Stimulated activated CD8-positive, alpha-beta memory T cell treated with anti-CD3 and anti-CD28 coated beads, Interleukin-15, amount 100 ng/mL, for 1 hour (primary cell): ENCODE results near the gene GJA5.
"Not testable (repeated sequence)": the region's sequence is repeated elsewhere in the genome, so short reads cannot be mapped to it uniquely, and the experiment has no call there.

ENCODE experiments used
- DNase-seq: peaks from one replicate; pipeline ENCODE4 v3.0.0-alpha.2; 2020; ENCODE audit warnings: low read depth

GJA5 gene

DNA sequence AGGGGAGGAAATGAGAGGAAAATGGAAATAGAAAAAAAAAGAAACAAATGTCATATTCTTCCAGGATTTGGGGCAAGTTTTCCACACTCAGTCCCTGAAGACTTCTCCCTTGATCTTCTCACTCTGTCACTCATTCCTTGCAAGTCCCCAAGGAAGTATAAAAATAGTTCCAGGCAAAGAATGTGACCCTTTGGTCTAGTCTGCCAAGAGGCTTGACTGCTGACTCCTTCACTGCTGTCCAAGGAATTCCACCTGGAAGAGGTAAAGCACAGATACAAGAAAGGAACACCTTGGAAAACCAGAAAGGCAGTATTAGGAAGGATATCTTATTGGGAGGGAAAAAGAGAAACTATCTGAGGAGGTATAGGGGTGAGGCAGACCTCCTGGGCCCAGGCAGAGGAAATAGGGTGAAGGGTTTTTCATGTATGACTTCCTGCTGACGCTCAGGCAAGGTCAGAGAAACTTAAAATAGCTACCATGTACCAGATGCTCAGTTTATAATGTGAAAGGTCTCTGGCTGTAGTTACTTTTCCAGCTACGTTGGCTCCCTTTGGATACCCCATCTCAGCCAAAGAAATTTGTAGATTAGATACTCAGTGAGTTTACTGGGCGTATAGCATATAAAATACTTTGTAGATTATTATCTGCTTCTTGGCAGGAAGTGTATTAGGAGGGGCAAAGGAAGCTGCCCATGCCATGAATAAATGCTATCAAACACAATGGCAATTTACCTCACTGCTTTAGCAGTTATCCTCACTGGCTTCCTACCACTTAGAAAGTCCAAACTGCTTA, 2.0 kb upstream of the GJA5 start:
- DNase-seq: no peak

DNA sequence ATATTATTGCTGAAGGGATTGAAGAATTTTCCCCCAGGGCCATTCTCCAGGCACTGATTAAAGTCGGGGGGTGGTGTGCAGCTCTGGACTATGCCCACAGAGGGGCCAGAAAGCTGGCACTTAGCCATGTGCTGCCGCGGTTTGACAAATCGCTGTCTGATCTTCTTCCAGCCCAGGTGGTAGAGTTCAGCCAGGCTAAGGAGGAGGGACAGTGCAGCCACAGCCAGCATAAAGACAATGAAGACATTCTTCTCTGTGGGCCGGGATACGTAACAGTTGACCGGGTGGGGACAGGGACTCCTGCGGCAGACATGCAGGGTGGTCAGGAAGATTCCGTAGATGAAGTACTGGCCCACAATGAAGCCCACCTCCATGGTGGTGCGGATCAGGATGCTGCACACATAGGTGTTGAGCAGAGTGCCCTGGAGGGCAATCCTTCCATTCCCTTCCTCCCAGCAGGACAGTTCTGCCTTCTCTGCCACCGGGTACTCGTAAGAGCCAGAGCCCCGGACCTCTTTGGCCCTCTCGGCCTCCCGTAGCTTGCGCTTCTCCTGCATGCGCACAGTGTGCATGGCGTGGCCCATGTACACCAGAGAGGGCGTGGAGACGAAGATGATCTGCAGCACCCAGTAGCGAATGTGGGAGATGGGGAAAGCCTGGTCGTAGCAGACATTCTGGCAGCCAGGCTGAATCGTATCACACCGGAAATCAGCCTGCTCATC, 1.9 kb downstream of the GJA5 start:
- no peak for DNase-seq

DNA sequence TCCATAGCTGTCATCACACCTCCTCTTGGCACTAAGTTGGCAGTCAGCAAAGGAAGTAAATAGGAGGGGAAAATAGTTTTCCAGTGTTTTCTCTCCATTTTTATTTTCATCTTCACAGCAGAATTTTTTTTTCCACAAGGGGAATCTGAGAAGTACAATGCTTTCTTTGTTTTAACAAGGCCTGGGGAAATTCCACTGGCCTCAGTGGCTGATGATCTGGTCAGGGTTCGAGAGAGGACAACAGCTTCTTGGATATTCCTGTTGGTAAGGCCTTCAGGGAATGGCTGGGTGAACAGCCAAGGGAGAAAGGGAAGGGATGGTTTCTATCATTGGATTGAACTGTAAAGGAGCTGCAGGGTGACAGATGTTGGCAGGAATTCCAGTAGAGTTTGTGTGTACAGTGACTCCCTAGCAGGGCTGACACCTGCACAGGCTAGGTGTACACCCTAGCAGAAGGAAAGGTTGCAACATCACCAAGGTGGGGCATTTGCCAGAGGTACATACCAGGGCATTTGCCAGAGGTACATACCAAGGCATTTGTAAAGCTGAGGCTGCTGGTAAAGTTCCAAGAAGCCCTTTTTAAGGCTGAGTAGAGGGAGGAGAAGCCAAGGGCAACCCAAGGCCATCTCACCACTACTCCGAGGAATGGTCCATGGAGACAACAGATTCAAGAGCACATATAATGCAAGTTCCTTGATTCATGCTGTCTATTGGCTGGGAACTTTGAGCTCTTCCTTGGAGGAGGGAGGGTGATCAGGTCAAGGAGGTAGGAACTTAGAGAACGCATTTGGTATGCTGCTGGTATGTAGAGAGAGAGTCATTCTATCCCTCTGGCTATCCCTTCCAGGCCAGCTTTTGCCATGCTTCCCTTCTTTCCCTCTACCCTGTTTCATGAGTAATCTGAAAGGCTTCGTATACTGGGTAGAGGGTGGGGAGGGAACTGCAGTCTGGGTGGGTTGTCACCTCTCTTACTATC, 3.1 kb downstream of the GJA5 start:
- no peak for DNase-seq

DNA sequence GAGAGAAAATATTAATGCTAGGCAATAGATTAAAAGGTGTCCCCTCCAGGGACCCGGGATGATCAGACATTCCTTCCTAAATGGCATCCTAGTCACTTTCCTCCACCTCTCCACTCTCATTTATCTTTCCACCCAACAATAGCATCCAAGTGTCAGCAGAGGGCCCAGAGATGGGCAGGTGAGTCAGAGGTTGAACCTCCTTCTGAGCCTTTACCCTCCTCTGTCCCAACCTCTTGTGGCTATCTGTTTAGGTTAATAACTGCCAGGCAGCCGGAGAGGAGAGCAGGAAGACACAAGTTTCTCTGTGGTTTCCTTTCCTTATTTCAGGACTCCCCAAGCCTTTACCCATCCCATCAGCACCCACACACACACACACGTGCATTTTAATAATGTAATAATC, 4.1 kb downstream of the GJA5 start:
- DNase-seq: no peak

DNA sequence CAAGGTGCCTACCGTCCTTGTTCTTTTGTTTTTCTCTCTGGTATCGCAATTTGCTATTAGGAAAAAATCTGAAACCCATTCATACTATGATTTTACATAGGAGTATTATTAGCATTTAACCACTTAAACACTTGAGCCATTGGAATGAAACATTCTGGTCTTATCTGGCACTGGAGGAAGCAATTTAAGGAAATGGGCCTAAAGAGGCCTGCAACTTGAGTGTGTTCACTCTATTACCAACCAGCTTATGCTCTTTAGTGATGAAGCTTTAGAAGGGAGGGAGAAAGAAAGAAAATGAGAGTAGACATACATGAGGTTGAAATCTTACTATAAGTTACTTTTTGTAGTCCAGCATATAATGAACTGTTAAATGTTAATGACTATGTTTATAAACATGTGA, 5.7 kb downstream of the GJA5 start:
- no peak for DNase-seq

DNA sequence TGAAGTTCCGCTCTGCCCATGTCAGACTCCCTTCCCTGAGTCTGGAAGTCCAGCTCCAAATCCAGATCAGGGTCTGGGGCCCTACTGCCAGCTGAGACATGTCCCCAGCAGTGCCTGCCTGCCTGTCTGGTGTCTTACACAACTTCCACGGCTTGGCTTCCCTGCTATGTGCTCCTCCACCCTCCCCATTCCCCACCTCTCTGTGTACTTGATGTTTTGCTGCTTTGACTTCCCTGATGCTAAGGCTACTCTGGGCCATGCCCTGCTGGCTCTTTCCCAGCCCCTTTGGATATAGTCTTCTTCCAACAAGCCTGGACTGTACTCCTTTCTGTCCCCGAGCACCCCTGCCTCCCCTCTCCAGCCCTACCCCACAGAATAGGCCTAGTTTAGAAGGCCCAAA, 7.3 kb downstream of the GJA5 start:
- DNase-seq: no peak

DNA sequence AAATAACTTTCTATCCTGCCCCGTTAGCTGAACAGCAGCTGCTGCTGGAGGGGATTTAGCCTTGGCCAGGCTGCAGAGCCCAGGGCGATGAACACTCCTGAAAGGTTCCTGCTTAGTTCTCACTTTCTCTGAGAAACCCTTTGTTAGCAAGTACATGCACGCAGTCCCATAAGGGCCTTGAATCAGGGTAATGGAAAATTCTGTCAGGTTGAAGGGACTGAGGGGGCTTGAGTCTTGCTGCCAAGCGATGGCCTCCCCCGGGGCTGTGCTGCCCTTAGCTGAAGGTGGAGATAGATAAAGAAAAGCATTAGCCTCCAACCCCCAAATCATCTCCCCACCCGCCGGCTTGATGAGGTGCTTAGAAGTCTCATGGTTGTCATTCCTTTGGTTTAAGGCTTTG, 7.9 kb downstream of the GJA5 start:
- no peak for DNase-seq

DNA sequence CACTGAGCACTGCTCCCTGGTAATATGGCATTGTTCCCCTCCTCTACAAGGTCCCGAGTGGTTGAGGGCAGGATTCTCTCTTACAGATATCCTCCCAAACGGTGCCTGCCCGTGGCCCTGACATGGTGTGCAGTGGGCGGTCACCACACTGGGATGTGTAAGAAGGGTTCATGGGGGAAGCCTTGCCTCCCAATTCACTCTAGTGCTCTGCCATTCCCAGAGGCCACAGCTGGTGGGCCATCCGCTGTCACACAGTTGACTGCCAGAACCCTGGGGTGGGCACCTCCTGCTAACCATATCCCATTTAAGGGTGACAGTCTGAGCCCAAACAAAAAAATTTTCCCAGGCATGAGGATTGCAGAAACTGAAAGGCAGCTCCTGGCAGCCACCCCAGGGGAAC, 9.1 kb downstream of the GJA5 start:
- no peak for DNase-seq

DNA sequence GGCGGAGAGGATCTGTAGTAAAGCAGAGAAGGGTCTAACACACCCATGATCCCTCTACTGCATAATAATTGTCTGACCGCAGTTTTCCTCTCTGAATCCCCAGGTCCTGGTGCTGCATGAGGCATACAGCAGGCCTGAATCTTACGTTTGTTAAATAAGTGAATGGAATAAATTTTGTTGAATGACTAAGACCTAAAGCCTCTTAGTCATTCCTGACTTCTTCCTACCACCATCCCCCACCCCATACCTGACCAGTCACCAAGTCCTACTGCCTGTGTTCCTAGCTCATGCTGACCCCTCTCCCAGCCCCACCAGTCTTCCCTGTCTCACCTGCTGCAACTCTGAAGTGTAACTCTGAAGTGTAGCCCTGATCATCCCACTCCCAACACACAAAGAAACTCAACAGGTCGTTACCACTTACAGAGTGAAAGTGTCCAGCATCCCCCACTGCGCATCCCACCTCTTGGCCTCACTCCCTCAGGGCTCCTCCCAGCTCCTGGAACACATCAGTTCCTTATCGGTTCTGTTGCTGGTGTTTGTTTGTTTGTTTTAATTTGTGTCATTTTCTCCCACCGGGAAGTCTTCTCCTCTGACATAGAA, 9.7 kb downstream of the GJA5 start:
- no peak for DNase-seq

DNA sequence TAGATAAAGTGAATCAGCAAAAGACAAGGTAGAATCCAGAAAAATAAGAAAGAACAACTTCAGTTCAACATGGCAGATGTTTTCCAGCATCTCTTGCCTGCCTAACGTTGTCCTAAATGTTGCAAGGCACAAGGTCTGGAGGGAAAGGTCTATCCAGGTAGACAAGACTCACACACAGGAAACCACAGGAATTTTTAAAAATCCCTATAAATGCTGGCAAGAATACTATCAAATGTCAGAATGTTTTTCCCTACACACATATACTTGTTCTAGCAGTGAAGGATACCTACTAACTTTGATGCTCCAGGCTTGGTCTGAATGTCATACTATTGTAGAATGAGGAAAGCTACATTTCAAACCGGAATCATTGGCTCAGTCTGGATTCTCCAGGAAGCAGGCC, 10.6 kb downstream of the GJA5 start:
- no peak for DNase-seq

DNA sequence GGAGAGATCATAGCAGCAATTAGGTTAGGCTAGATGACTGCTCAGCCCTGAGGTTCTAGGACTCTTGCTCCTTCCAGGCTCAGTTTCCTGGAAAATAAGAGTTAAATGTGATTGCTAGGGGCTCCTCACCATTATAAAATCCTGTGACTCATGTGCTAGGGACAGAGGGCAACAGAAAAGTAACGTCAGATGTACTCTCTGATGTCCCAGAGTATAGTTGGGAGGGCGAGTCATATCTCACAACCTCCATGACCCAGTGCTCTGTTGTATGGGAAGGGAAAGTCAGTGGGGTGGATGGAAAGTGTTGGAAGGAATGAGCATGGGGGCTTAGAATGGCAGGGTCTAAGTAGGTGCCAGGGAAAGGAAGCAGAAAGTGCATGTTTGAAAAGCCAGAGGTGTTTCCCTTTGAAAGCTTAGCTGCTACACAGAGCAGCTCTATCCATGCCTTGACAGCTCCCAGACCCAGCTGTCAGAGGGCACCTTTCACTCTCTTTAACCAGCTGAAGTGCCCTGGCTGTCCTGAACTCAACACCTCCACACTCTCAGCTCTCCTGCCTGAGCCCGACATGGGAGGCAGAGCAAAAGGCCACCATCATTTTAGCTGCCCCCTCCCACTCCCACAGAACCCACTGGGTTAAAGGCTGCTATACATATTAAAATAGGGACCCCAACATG, 11.6 kb downstream of the GJA5 start:
- no peak for DNase-seq

DNA sequence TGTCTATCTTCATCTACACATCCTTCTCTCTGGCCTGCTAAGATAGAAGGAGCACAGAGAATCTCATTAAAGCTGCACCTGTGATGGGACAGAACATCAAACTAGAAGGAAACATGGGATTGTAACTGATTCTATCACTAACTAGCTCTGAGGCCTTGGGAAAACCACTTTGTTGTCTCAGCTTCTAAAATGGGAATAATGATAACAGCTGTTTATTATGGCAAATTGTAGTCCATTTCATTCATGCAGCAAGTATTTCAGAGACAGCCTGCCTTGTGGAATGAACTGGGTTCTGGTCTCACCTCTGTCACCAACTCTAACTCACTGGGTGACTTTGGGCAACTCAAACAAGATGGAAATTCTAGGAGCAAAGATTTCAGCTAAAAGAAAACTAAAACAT, 12.4 kb downstream of the GJA5 start:
- DNase-seq: no peak

DNA sequence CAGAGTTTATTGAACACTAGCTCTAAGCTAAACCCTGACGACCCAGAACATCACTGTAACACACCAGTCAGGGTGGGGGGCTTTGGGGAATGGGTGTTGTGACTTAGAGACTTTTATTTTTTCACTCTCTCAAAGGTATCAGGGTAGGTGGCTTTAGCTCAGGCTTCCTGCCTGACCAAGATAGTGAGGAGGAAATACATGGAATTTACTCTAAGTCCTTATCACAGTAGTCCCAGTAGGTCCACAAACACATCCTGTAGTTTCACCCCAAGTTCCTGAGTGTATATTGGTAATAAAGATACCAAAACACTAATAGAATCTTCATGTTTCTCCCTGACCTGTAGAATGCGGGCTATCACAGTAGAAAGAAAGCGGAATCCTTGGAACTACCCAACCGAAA, 15.1 kb downstream of the GJA5 start:
- no peak for DNase-seq

DNA sequence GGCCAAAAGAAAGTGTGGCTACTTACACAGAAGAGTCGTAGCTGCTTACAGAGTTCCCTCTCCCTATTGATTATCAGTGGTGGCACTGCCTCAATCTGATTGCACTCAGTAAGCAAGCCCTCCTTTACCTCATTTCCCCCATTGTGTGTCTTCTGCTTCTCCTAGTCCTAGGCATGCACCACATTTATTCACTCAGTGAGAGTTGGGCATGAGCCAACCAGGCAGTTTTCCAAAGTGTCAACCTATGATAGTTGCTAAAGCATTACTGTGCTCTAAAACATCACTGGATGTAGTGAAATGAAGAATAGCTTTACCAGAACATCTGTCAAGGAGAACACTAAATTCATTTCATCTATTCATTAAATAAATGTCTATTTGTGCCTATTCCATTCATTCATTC, 19.3 kb downstream of the GJA5 start:
- no peak for DNase-seq

DNA sequence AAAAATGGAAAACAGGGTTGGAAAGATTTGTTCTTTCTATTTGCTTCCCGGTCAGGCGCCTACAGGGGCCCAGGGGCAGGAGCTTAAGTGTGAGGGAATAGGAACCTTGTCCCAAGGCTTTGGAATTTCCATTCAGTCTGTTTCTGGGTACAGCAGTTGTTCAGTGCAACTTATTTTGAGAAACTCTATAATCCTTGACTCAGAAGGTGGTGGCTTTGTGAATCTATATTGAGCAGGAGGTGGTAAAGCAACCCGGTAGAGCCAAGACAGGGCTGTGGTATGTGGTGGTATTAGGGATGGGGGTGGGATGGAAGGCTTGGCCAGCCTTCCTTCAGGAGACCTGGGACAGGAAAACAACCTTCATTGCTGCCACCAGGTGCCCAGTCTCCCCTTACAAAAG, 20.0 kb downstream of the GJA5 start:
- DNase-seq: no peak

DNA sequence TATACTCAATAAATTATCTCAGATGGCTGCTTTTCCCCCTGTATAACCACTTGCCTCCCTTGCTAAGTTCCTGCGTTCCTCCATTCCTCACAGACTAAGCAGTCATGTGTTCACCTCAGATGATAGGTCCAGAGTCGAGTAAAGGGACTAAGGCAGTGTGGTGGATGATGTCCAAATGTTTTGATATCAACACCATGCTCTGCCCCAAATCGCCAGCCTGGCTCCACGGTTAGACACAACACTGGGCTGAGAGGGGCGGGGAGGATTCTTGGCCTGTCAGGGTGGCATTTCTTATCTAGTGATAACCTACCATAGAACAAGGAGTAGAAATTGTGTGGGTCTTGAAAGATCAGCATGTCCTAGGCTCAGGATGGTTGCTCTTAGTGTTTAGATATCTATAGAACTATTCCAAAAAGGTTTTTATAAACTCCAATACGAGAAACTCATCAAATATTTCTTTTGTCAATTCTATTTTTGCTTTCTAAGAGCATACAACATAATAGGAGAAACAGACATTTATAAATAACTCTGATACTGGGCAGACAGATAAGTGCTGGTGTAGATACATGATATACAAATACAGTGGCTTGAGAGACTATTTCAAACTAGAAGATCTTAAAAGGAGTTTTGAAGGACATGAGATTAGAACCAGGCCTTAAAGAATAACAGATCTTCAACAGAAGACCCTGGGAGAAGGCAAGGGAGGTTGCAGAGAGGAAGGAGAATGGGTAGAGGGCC, 21.5 kb downstream of the GJA5 start:
- DNase-seq: no peak

DNA sequence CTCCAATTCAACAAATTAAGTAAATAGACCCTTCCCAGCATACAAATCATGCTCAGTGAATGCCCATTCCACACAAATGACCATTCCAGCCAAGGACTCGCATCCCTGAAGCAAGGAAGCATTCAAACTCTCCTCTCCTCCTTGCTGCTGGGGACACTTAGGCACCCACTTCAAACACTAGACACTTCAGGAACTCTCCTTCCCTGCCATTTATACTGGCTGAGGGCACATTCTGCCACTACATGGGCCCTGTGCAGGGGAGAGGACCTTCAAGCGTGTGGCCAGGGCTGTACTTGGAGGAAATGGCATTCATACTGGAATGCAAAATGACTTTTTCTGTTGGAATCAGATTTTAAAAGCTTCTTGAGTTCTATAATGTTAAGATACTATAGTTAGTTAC, 22.3 kb downstream of the GJA5 start:
- no peak for DNase-seq

DNA sequence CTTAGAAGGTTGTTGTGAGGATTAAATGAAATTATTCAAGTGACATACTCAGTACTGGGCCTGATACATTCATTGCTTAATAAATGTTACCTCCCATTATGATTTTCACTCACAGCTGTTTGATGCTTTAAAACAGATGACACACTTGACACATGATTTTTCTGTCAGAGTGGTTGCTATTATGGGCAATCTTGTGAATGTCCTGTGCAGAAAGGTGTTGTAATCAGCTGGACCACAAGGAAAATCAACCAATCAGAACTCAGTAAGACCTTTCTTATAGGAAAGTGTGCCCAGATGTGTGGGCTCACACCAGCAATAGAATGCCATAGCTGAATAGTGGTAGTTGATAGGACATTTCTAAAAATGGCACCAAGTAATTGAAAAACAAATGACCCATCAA, 23.5 kb downstream of the GJA5 start:
- DNase-seq: no peak

DNA sequence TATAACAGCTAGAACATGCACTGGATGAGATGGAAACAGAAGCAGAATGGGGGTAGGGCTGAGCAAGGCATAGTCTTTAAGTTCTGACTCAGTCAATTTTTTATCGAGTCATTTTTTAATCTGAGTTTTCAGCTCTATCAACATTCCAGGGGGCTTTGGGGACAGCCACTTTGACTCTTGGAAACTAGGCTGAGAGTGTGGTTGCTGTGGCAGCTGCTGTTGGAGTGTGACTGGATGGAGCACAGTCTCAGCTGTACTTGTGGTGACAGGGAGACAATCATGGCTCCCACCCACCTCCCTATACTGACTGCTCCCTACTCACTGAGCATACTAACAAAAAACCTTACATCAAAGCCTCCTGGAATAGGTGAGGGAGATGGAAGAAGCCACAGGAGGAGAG, 25.0 kb downstream of the GJA5 start:
- DNase-seq: no peak

DNA sequence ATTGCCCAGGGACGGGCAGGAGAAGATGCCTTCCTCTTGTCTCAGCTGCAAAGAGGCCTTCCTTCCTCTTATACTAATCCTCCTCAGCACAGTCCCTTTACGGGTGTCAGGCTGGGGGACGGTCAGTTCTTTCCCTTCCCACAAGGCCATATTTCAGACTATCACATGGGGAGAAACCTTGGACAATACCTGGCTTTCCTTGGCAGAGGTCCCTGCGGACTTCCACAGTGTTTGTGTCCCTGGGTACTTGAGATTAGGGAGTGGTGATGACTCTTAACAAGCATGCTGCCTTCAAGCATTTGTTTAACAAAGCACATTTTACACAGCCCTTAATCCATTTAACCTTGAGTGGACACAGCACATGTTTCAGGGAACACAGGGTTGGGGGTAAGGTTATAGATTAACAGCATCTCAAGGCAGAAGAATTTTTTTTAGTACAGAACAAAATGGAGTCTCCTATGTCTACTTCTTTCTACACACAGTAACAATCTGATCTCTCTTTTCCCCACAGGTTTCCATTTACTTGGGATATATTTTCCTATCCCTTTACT, 26.0 kb downstream of the GJA5 start:
- DNase-seq: not testable (repeated sequence)

DNA sequence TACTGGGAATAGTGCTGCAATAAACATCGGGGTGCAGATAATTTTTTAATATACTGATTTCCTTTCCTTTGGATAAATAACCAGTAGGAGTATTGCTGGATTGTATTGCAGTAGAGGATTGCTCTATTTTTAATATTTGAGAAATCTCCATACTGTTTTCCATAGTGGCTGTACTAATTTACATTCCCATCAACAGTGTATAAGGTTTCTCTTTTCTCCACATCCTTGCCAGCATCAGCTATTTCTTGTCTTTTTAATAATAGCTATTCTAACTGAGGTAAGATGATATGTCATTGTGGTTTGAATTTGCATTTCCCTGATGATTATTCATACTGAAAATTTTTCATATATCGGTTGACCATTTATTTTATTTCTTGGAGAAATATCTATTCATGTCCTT, 31.1 kb downstream of the GJA5 start:
- DNase-seq: no peak
